HepG2 (cell line): ENCODE results near the gene TBL2. TPM values are rescaled to one million over a fixed set of nuclear protein-coding genes. Genes with fewer than 3 reads are reported as not detected.

Source experiments
- JUN ChIP-seq: sonication (generic); formaldehyde crosslinking; IDR thresholded peaks from 2 replicates; pipeline ENCODE4 v1.4.0; 2020; ENCODE audit warnings: mild to moderate bottlenecking, missing genetic modification reagents
- KAT8 ChIP-seq: IDR thresholded peaks from 2 replicates; pipeline ENCODE4 v1.6.1; 2016; ENCODE audit warnings: missing genetic modification reagents, missing compliant biosample characterization
- KMT2B ChIP-seq: IDR thresholded peaks from 2 replicates; pipeline ENCODE4 v1.6.1; 2016; ENCODE audit warnings: missing genetic modification reagents, missing compliant biosample characterization
- MIER2 ChIP-seq: IDR thresholded peaks from 2 replicates; pipeline ENCODE4 v1.6.1; 2016; ENCODE audit warnings: missing biosample characterization, missing genetic modification reagents
- RXRA ChIP-seq: sonication (generic); formaldehyde crosslinking; IDR thresholded peaks from 2 replicates; pipeline ENCODE4 v1.5.1; 2020; ENCODE audit warnings: missing genetic modification reagents
- SAFB2 ChIP-seq: sonication (generic); formaldehyde crosslinking; IDR thresholded peaks from 2 replicates; pipeline ENCODE4 v1.5.1; 2020; ENCODE audit warnings: missing genetic modification reagents, low read depth, mild to moderate bottlenecking, borderline replicate concordance
- TMF1 ChIP-seq: sonication (generic); formaldehyde crosslinking; IDR thresholded peaks from 2 replicates; pipeline ENCODE4 v1.8.1; 2022; ENCODE audit warnings: low read depth, missing genetic modification reagents
- ZBTB3 ChIP-seq: sonication (generic); formaldehyde crosslinking; IDR thresholded peaks from 2 replicates; pipeline ENCODE4 v1.4.0; 2020; ENCODE audit warnings: low read depth, mild to moderate bottlenecking, moderate library complexity, missing genetic modification reagents, borderline replicate concordance
- ZNF296 ChIP-seq: sonication (generic); formaldehyde crosslinking; conservative IDR thresholded peaks from 2 replicates; pipeline ENCODE4 v1.5.0; 2020; ENCODE audit warnings: mild to moderate bottlenecking, missing genetic modification reagents
- ZNF788 ChIP-seq: sonication (generic); formaldehyde crosslinking; IDR thresholded peaks from 2 replicates; pipeline ENCODE4 v1.5.0; 2020; ENCODE audit warnings: mild to moderate bottlenecking, missing genetic modification reagents, borderline replicate concordance
- ZNF790 ChIP-seq: sonication (generic); formaldehyde crosslinking; IDR thresholded peaks from 2 replicates; pipeline ENCODE4 v1.8.0; 2022; ENCODE audit warnings: missing genetic modification reagents, mild to moderate bottlenecking, borderline replicate concordance
- polyA plus RNA-seq, 8 experiments: library from polyadenylated mRNA; depleted of rRNA in 3 of 8; stranded (reverse) in 7 of 8; unstranded in 1 of 8; fragments of >200 nt; fragmentation: Illumina TruSeq in 4 of 8; extraction: Trizol in 4 of 8; gene quantifications; 2 replicates each; pipeline versions ENCODE4 v1.2.1 to v1.2.3, GENCODE V29; 2011 to 2016; ENCODE audit warnings: low read depth in 4 of 8, missing spikeins in 1 of 8, mixed read lengths in 1 of 8; ENCODE audit not compliant: insufficient read depth in 1 of 8
- total RNA-seq, 5 experiments: library from RNA; depleted of rRNA; stranded (reverse); fragments of >200 nt; fragmentation: Illumina TruSeq; extraction: Trizol; gene quantifications; 2 replicates each; pipeline ENCODE4 v1.2.3, GENCODE V29; 2016; ENCODE audit warnings: low read depth in 1 of 5
- TF ChIP-seq, protein P1 (sequence below): sonication (generic); formaldehyde crosslinking; IDR thresholded peaks from 2 replicates; pipeline ENCODE4 v1.4.0; 2020; ENCODE audit warnings: mild to moderate bottlenecking, missing genetic modification reagents
- TF ChIP-seq, protein P2 (sequence below): sonication (generic); formaldehyde crosslinking; IDR thresholded peaks from 2 replicates; pipeline ENCODE4 v1.4.0; 2020; ENCODE audit warnings: missing genetic modification reagents
- TF ChIP-seq, protein P3 (sequence below): sonication (generic); formaldehyde crosslinking; IDR thresholded peaks from 2 replicates; pipeline ENCODE4 v1.9.0; 2022; ENCODE audit warnings: missing genetic modification reagents, mild to moderate bottlenecking, borderline replicate concordance
- TF ChIP-seq, protein P4 (sequence below): sonication (generic); formaldehyde crosslinking; IDR thresholded peaks from 2 replicates; pipeline ENCODE4 v1.4.0; 2020; ENCODE audit warnings: mild to moderate bottlenecking, missing genetic modification reagents

Gene TBL2
- total and polyA plus RNA-seq, 2 of the 13 experiments (the other 11 are each of a cell fraction or from before 2014, with no cell fraction given), result 43.4 to 47.2 TPM

DNA sequence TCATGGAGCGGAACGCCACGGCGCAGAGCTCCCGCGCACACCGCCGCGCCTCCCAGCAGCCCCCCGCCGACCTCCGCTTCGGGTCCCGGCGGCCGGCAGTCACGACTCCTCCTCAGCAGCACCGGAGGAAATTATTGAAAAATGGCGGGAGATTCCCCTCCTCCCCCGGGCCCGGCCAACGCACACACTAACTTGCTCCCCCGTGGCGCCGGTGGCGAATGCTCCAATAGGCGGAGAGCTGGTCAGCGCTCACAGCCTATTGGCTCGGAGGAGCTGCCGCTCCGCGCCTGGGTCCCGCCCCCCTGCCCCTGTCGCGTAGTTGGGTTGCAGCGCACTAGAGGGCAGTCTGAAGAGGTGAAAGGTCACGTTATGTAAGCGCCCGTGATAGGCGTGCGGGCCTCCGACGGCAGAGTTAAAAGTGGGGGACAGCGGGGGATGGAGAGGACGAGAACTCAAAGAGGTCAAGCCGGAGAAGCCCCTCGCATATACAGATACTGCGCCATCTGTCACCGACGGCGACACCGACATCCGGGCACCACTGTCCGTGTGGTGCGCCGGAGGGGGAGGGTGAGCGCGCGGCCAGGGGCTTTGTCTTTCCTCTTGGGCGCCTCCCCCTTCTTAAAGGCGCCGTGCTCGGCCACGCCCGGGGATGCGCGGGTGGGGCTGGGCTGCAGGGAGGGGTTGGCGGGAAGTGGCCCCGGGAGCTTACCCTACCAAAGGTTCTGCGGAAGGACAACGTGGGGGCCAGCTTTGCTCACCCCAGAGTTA, 56.1 kb downstream of the TBL2 start, which contains the start of gene BAZ1B (continued):
- TF ChIP-seq MIER2, result no peak
- TF ChIP-seq, protein P1, sequence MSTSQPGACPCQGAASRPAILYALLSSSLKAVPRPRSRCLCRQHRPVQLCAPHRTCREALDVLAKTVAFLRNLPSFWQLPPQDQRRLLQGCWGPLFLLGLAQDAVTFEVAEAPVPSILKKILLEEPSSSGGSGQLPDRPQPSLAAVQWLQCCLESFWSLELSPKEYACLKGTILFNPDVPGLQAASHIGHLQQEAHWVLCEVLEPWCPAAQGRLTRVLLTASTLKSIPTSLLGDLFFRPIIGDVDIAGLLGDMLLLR (CRISPR knock-in tag), result 0 out of 2 replicates have a peak, but pooled peaks have one; percentile 10
- peak; percentile 62; the same call in 1 of the 2 replicates for TF ChIP-seq ZNF788
- TF ChIP-seq ZNF790 (CRISPR knock-in tag), result peak; percentile 48; the same call in 1 of the 2 replicates
- TF ChIP-seq TMF1 (CRISPR knock-in tag), result 0 out of 2 replicates have a peak, but pooled peaks have one; percentile 49
- TF ChIP-seq, protein P2, sequence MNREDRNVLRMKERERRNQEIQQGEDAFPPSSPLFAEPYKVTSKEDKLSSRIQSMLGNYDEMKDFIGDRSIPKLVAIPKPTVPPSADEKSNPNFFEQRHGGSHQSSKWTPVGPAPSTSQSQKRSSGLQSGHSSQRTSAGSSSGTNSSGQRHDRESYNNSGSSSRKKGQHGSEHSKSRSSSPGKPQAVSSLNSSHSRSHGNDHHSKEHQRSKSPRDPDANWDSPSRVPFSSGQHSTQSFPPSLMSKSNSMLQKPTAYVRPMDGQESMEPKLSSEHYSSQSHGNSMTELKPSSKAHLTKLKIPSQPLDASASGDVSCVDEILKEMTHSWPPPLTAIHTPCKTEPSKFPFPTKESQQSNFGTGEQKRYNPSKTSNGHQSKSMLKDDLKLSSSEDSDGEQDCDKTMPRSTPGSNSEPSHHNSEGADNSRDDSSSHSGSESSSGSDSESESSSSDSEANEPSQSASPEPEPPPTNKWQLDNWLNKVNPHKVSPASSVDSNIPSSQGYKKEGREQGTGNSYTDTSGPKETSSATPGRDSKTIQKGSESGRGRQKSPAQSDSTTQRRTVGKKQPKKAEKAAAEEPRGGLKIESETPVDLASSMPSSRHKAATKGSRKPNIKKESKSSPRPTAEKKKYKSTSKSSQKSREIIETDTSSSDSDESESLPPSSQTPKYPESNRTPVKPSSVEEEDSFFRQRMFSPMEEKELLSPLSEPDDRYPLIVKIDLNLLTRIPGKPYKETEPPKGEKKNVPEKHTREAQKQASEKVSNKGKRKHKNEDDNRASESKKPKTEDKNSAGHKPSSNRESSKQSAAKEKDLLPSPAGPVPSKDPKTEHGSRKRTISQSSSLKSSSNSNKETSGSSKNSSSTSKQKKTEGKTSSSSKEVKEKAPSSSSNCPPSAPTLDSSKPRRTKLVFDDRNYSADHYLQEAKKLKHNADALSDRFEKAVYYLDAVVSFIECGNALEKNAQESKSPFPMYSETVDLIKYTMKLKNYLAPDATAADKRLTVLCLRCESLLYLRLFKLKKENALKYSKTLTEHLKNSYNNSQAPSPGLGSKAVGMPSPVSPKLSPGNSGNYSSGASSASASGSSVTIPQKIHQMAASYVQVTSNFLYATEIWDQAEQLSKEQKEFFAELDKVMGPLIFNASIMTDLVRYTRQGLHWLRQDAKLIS (CRISPR knock-in tag), result peak; percentile 71; the same call in 1 of the 2 replicates
- TF ChIP-seq ZNF296 (CRISPR knock-in tag), result no peak
- peak; percentile 90 for TF ChIP-seq RXRA (CRISPR knock-in tag)
- TF ChIP-seq JUN (CRISPR knock-in tag), result no peak
- peak; percentile 84 for TF ChIP-seq KMT2B (CRISPR knock-in tag)
- TF ChIP-seq, protein P3, sequence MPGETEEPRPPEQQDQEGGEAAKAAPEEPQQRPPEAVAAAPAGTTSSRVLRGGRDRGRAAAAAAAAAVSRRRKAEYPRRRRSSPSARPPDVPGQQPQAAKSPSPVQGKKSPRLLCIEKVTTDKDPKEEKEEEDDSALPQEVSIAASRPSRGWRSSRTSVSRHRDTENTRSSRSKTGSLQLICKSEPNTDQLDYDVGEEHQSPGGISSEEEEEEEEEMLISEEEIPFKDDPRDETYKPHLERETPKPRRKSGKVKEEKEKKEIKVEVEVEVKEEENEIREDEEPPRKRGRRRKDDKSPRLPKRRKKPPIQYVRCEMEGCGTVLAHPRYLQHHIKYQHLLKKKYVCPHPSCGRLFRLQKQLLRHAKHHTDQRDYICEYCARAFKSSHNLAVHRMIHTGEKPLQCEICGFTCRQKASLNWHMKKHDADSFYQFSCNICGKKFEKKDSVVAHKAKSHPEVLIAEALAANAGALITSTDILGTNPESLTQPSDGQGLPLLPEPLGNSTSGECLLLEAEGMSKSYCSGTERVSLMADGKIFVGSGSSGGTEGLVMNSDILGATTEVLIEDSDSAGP (CRISPR knock-in tag), result peak; percentile 100
- TF ChIP-seq SAFB2, result no peak; the same call in 1 of the 2 replicates
- 0 out of 2 replicates have a peak, but pooled peaks have one; percentile 23 for TF ChIP-seq ZBTB3 (CRISPR knock-in tag)
- peak; percentile 80 for TF ChIP-seq KAT8 (CRISPR knock-in tag)
- TF ChIP-seq, protein P4, sequence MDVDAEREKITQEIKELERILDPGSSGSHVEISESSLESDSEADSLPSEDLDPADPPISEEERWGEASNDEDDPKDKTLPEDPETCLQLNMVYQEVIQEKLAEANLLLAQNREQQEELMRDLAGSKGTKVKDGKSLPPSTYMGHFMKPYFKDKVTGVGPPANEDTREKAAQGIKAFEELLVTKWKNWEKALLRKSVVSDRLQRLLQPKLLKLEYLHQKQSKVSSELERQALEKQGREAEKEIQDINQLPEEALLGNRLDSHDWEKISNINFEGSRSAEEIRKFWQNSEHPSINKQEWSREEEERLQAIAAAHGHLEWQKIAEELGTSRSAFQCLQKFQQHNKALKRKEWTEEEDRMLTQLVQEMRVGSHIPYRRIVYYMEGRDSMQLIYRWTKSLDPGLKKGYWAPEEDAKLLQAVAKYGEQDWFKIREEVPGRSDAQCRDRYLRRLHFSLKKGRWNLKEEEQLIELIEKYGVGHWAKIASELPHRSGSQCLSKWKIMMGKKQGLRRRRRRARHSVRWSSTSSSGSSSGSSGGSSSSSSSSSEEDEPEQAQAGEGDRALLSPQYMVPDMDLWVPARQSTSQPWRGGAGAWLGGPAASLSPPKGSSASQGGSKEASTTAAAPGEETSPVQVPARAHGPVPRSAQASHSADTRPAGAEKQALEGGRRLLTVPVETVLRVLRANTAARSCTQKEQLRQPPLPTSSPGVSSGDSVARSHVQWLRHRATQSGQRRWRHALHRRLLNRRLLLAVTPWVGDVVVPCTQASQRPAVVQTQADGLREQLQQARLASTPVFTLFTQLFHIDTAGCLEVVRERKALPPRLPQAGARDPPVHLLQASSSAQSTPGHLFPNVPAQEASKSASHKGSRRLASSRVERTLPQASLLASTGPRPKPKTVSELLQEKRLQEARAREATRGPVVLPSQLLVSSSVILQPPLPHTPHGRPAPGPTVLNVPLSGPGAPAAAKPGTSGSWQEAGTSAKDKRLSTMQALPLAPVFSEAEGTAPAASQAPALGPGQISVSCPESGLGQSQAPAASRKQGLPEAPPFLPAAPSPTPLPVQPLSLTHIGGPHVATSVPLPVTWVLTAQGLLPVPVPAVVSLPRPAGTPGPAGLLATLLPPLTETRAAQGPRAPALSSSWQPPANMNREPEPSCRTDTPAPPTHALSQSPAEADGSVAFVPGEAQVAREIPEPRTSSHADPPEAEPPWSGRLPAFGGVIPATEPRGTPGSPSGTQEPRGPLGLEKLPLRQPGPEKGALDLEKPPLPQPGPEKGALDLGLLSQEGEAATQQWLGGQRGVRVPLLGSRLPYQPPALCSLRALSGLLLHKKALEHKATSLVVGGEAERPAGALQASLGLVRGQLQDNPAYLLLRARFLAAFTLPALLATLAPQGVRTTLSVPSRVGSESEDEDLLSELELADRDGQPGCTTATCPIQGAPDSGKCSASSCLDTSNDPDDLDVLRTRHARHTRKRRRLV (CRISPR knock-in tag), result no peak; the same call in 1 of the 2 replicates
